HepG2 (cell line): ENCODE results near the gene BRPF1. TPM values are rescaled to one million over a fixed set of nuclear protein-coding genes. Genes with fewer than 3 reads are reported as not detected.

Experiments
- ATRX ChIP-seq: sonication (generic); formaldehyde crosslinking; IDR thresholded peaks from 2 replicates; pipeline ENCODE4 v1.4.0; 2020; ENCODE audit warnings: missing genetic modification reagents, borderline replicate concordance
- BRCA1 ChIP-seq: sonication (generic); formaldehyde crosslinking; IDR thresholded peaks from 2 replicates; pipeline ENCODE4 v1.4.0; 2020; ENCODE audit warnings: missing genetic modification reagents
- CENPBD1 ChIP-seq: sonication (generic); formaldehyde crosslinking; IDR thresholded peaks from 2 replicates; pipeline ENCODE4 v1.8.0; 2022; ENCODE audit warnings: missing genetic modification reagents, low read depth, mild to moderate bottlenecking, borderline replicate concordance
- GMEB1 ChIP-seq: sonication (generic); formaldehyde crosslinking; IDR thresholded peaks from 2 replicates; pipeline ENCODE4 v1.5.1; 2020; ENCODE audit warnings: missing genetic modification reagents, mild to moderate bottlenecking, borderline replicate concordance
- LCORL ChIP-seq, 2 experiments: fragments of 450-650 bp in 1 of 2; sonication (generic) in 1 of 2; formaldehyde crosslinking in 1 of 2; IDR thresholded peaks; 2 replicates each; pipeline versions ENCODE4 v1.5.0 to v1.6.1; 2017 to 2020; ENCODE audit warnings: antibody characterized with exemption in 1 of 2, missing genetic modification reagents in 1 of 2
- NFKB2 ChIP-seq: sonication (generic); formaldehyde crosslinking; IDR thresholded peaks from 2 replicates; pipeline ENCODE4 v1.4.0; 2020; ENCODE audit warnings: missing genetic modification reagents, borderline replicate concordance
- PHF5A ChIP-seq: IDR thresholded peaks from one replicate; pipeline ENCODE4 v1.6.1; 2018; ENCODE audit warnings: low read depth, missing genetic modification reagents; ENCODE audit not compliant: unreplicated experiment
- POLR2A ChIP-seq, 2 experiments: IDR thresholded peaks; 2 replicates each; pipeline ENCODE4 v1.6.1; 2011; ENCODE audit warnings: low read depth in 2 of 2, low read length in 2 of 2, mild to moderate bottlenecking in 1 of 2, moderate library complexity in 1 of 2; ENCODE audit not compliant: insufficient read depth in 1 of 2
- POLR2AphosphoS5 ChIP-seq: IDR thresholded peaks from 2 replicates; pipeline ENCODE4 v1.6.1; 2012; ENCODE audit warnings: low read depth, low read length
- RAD51 ChIP-seq: fragments of 450-650 bp; IDR thresholded peaks from 2 replicates; pipeline ENCODE4 v1.6.1; 2016; ENCODE audit warnings: borderline replicate concordance
- RBAK ChIP-seq: sonication (generic); formaldehyde crosslinking; IDR thresholded peaks from 2 replicates; pipeline ENCODE4 v1.5.1; 2020; ENCODE audit warnings: mild to moderate bottlenecking, missing genetic modification reagents
- RBM39 ChIP-seq: fragments of 200-400 bp; formaldehyde crosslinking; IDR thresholded peaks from one replicate; pipeline ENCODE4 v1.6.1; 2018; ENCODE audit warnings: antibody characterized with exemption, mild to moderate bottlenecking, low read depth, low read length; ENCODE audit not compliant: poor library complexity, severe bottlenecking
- REL ChIP-seq: sonication (generic); formaldehyde crosslinking; conservative IDR thresholded peaks from 2 replicates; pipeline ENCODE4 v1.8.0; 2022; ENCODE audit warnings: mild to moderate bottlenecking, missing genetic modification reagents, moderate library complexity
- RFX5 ChIP-seq: IDR thresholded peaks from 2 replicates; pipeline ENCODE4 v1.6.1; 2011; ENCODE audit warnings: low read depth, low read length, improper control_type of control experiment
- RXRB ChIP-seq: IDR thresholded peaks from 2 replicates; pipeline ENCODE4 v1.6.1; 2016; ENCODE audit warnings: borderline replicate concordance, missing genetic modification reagents, missing compliant biosample characterization
- SMAD9 ChIP-seq: sonication (generic); formaldehyde crosslinking; IDR thresholded peaks from 2 replicates; pipeline ENCODE4 v1.5.1; 2020; ENCODE audit warnings: mild to moderate bottlenecking, missing genetic modification reagents
- SP2 ChIP-seq: sonication (generic); formaldehyde crosslinking; IDR thresholded peaks from 2 replicates; pipeline ENCODE4 v1.5.1; 2020; ENCODE audit warnings: mild to moderate bottlenecking, missing genetic modification reagents
- ZBTB44 ChIP-seq: sonication (generic); formaldehyde crosslinking; IDR thresholded peaks from 2 replicates; pipeline ENCODE4 v1.4.0; 2020; ENCODE audit warnings: missing genetic modification reagents
- ZNF124 ChIP-seq: sonication (generic); formaldehyde crosslinking; IDR thresholded peaks from 2 replicates; pipeline ENCODE4 v1.4.0; 2020; ENCODE audit warnings: missing genetic modification reagents
- ZNF280D ChIP-seq: sonication (generic); formaldehyde crosslinking; IDR thresholded peaks from 2 replicates; pipeline ENCODE4 v1.5.1; 2020; ENCODE audit warnings: mild to moderate bottlenecking, missing genetic modification reagents
- ZNF30 ChIP-seq: sonication (generic); formaldehyde crosslinking; IDR thresholded peaks from 2 replicates; pipeline ENCODE4 v1.5.0; 2020; ENCODE audit warnings: mild to moderate bottlenecking, missing genetic modification reagents
- ZNF589 ChIP-seq: sonication (generic); formaldehyde crosslinking; conservative IDR thresholded peaks from 2 replicates; pipeline ENCODE4 v1.8.0; 2022; ENCODE audit warnings: mild to moderate bottlenecking, moderate library complexity, missing genetic modification reagents
- ZNF766 ChIP-seq: sonication (generic); formaldehyde crosslinking; IDR thresholded peaks from 2 replicates; pipeline ENCODE4 v1.5.0; 2020; ENCODE audit warnings: missing genetic modification reagents, borderline replicate concordance
- polyA plus RNA-seq, 8 experiments: library from polyadenylated mRNA; depleted of rRNA in 3 of 8; stranded (reverse) in 7 of 8; unstranded in 1 of 8; fragments of >200 nt; fragmentation: Illumina TruSeq in 4 of 8; extraction: Trizol in 4 of 8; gene quantifications; 2 replicates each; pipeline versions ENCODE4 v1.2.1 to v1.2.3, GENCODE V29; 2011 to 2016; ENCODE audit warnings: low read depth in 4 of 8, missing spikeins in 1 of 8, mixed read lengths in 1 of 8; ENCODE audit not compliant: insufficient read depth in 1 of 8
- total RNA-seq, 5 experiments: library from RNA; depleted of rRNA; stranded (reverse); fragments of >200 nt; fragmentation: Illumina TruSeq; extraction: Trizol; gene quantifications; 2 replicates each; pipeline ENCODE4 v1.2.3, GENCODE V29; 2016; ENCODE audit warnings: low read depth in 1 of 5

Gene BRPF1
- total and polyA plus RNA-seq, 2 of the 13 experiments (the other 11 are each of a cell fraction or from before 2014, with no cell fraction given): 7.3 to 10.0 TPM

- TF ChIP-seq ZBTB44 (CRISPR knock-in tag): no peak
- TF ChIP-seq RBAK (CRISPR knock-in tag): no peak
- TF ChIP-seq SP2: 0 out of 2 replicates have a peak, but pooled peaks have one; percentile 16
- peak; percentile 78 for TF ChIP-seq RBM39
- TF ChIP-seq GMEB1 (CRISPR knock-in tag): no peak
- TF ChIP-seq ZNF766: 0 out of 2 replicates have a peak, but pooled peaks have one; percentile 32
- no peak for TF ChIP-seq LCORL (IDR thresholded peaks at IDR 0.05)
- TF ChIP-seq LCORL (CRISPR knock-in tag; IDR thresholded peaks at IDR 0.05): no peak
- TF ChIP-seq POLR2AphosphoS5: peak; percentile 60
- TF ChIP-seq RAD51: no peak
- no peak for TF ChIP-seq ZNF589 (CRISPR knock-in tag)
- TF ChIP-seq ZNF280D (CRISPR knock-in tag): no peak; the same call in 1 of the 2 replicates
- TF ChIP-seq ZNF30 (CRISPR knock-in tag): no peak
- TF ChIP-seq POLR2A (IDR thresholded peaks at IDR 0.05; ENCODE audit: insufficient read depth in 1 of 2, low read depth in 2 of 2, low read length in 2 of 2): peak in 1 of 2 experiments; percentile 79; a peak in 2 of 4 replicates
- 0 out of 2 replicates have a peak, but pooled peaks have one; percentile 22 for TF ChIP-seq SMAD9
- no peak for TF ChIP-seq RXRB
- TF ChIP-seq NFKB2: no peak; the same call in 1 of the 2 replicates
- TF ChIP-seq ZNF124: 0 out of 2 replicates have a peak, but pooled peaks have one; percentile 18
- no peak for TF ChIP-seq CENPBD1 (CRISPR knock-in tag)
- no peak for TF ChIP-seq REL (CRISPR knock-in tag)
- no peak for TF ChIP-seq BRCA1 (CRISPR knock-in tag)
- no peak for TF ChIP-seq ATRX (CRISPR knock-in tag)
- no peak for TF ChIP-seq RFX5
- no peak for TF ChIP-seq PHF5A
These were observed 38.1 kb downstream of the BRPF1 start, which contains the start of gene CAMK1 (continued) for GRCh38 chr3:9769426-9770275.
